Measurements from ENCODE around the gene ROGDI. TPM values are rescaled to one million over a fixed set of nuclear protein-coding genes. Genes with fewer than 3 reads are reported as not detected.

ROGDI gene
- total and polyA plus RNA-seq, 9 of the 15 experiments (the other 6 are each of a cell fraction or from before 2014, with no cell fraction given): 0.97 to 37.3 (median 16.5) TPM

GRCh38 chr16:4766875-4767628 lies 35.4 kb downstream of the ROGDI start, which contains the start of gene ZNF500:
ZNF500 (minus strand) TSS chr16:4767162; CDS start chr16:4765978, 1,184 bp downstream.
- no TSS peak for BruUV-seq (replicated peaks)
- peak; percentile 95 to 99 (median 96) for DNase-seq (ENCODE audit: extremely low read depth in 1 of 4, low spot score in 3 of 4)
- ATAC-seq: peak; percentile 95
- Histone ChIP-seq H3K79me2 (ENCODE audit: control insufficient read depth, insufficient read depth, low read length) (peaks cover 21% of the 10 kb centered on the region), H3K4me3 (peak within 1 kb of the TSS; percentile 94), H3K27me3 (ENCODE audit: control insufficient read depth in 2 of 2, insufficient read depth in 2 of 2, low read length in 2 of 2) (no peaks in the 10 kb centered on the region), H3K4me1 (replicated peaks in 1 of 2; ENCODE audit: control insufficient read depth in 2 of 2, insufficient read depth in 2 of 2, low read length in 2 of 2) (peaks cover 21 to 49% of the 10 kb centered on the region in 2 experiments), H3K4me2 (ENCODE audit: insufficient read depth, low read length) (peak within 1 kb of the TSS; percentile 82), H3K9ac (ENCODE audit: insufficient read depth in 1 of 2, low read depth in 2 of 2, low read length in 2 of 2) (peak within 1 kb of the TSS; percentile 88 to 97), H3K9me3 (replicated peaks; ENCODE audit: control insufficient read depth, insufficient read depth, low read depth, low read length) (no peaks in the 10 kb centered on the region), H3K9me1 (ENCODE audit: control insufficient read depth, insufficient read depth, low read length) (no peaks in the 10 kb centered on the region), H3K27ac (ENCODE audit: extremely low read depth, low read depth, low read length) (peak within 1 kb of the TSS; percentile 84), H3K36me3 (ENCODE audit: control insufficient read depth, insufficient read depth, low read length) (peaks cover 31% of the 10 kb centered on the region; the same call in 2 of the 3 replicates), H4K20me1 (replicated peaks; ENCODE audit: control insufficient read depth, insufficient read depth, low read length) (no peaks in the 10 kb centered on the region), H2AFZ (ENCODE audit: low read depth, low read length) (peak within 1 kb of the TSS; percentile 91)
- WGBS (ENCODE audit: insufficient coverage, low coverage, missing lambda C conversion rate): under 1% methylated on average over 61 of the region's 72 CpGs
- in situ Hi-C loops (cut with MboI) (no loop called here), intact Hi-C loops (cut with micrococcal nuclease) (loop anchor here (2.0 kb wide), 1 partner anchor 80 kb away; the partner anchor contains the start of genes GLYR1 and UBN1)
- ChIA-PET POLR2A (interaction anchor here (1.3 to 2.3 kb wide), 4 partner anchors 11 to 150 kb away, joined by 3 to 9 read pairs (median 6); partner anchors contain the start of genes ANKS3 and DNAAF8), CTCF (ENCODE audit: low intra/inter-chr PET ratio) (no interaction called here)
- FAIRE-seq: peak; percentile 100
- TF ChIP-seq ZNF316 (IDR thresholded peaks at IDR 0.05) (no peak; the same call in 1 of the 2 replicates), ZNF282 (CRISPR knock-in tag; IDR thresholded peaks at IDR 0.05) (no peak), KDM5B (IDR thresholded peaks at IDR 0.05; ENCODE audit: insufficient replicate concordance, low read depth, low read length) (peak; percentile 67), ZNF445 (CRISPR knock-in tag; IDR thresholded peaks at IDR 0.05; ENCODE audit: low read depth) (no peak), CREB3L1 (IDR thresholded peaks at IDR 0.05; ENCODE audit: borderline replicate concordance, low read depth) (peak; percentile 86), TFAP4 (CRISPR knock-in tag; IDR thresholded peaks at IDR 0.05; ENCODE audit: borderline replicate concordance) (peak; percentile 74), CHCHD3 (CRISPR knock-in tag; IDR thresholded peaks at IDR 0.05) (no peak), NCOA2 (IDR thresholded peaks at IDR 0.05; ENCODE audit: partially characterized antibody in 2 of 2) (no peak), AFF1 (IDR thresholded peaks at IDR 0.05; ENCODE audit: low read depth in 1 of 2, partially characterized antibody in 2 of 2) (peak in 1 of 2 experiments; percentile 96), ETV5 (CRISPR knock-in tag; IDR thresholded peaks at IDR 0.05; ENCODE audit: low read depth) (0 out of 2 replicates have a peak, but pooled peaks have one; percentile 57), NR0B1 (IDR thresholded peaks at IDR 0.05; ENCODE audit: partially characterized antibody) (no peak), ZNF165 (CRISPR knock-in tag; IDR thresholded peaks at IDR 0.05; ENCODE audit: borderline replicate concordance) (no peak), ZFPM2 (CRISPR knock-in tag; IDR thresholded peaks at IDR 0.05) (no peak)

All from K562 (cell line).